Cerebellar nuclear complex (tissue), 1 donor: ENCODE measurements around the gene RNF150.
"Not testable (repeated sequence)": the region's sequence is repeated elsewhere in the genome, so short reads cannot be mapped to it uniquely, and the experiment has no call there.

Experiments
- DNase-seq, 2 experiments: peaks; one replicate each; lab custom pipeline; 2025; lab: John Stamatoyannopoulos, UW

RNF150 gene

GRCh38 chr4:141075553-141075952 is 57.7 kb downstream of the RNF150 start:
- DNase-seq, result no peak

- no peak for DNase-seq
Measured at GRCh38 chr4:141074098-141074878, 59.0 kb downstream of the RNF150 start.

- no peak for DNase-seq
Measured at GRCh38 chr4:141066690-141067089, 66.6 kb downstream of the RNF150 start.

- no peak for DNase-seq
Measured at GRCh38 chr4:141065872-141066271, 67.4 kb downstream of the RNF150 start.

GRCh38 chr4:141062651-141063050 is 70.6 kb downstream of the RNF150 start:
- no peak for DNase-seq

- no peak for DNase-seq
Measured at GRCh38 chr4:141058591-141059512, 74.4 kb downstream of the RNF150 start.

- no peak for DNase-seq
Measured at GRCh38 chr4:141057582-141057981, 75.7 kb downstream of the RNF150 start.

GRCh38 chr4:141056473-141056872 is 76.8 kb downstream of the RNF150 start:
- no peak for DNase-seq

- no peak for DNase-seq
Measured at GRCh38 chr4:141054446-141054845, 78.8 kb downstream of the RNF150 start.

GRCh38 chr4:141050999-141051398 is 82.3 kb downstream of the RNF150 start:
- DNase-seq, result not testable (repeated sequence)

- DNase-seq, result no peak
Measured at GRCh38 chr4:141047228-141047884, 85.9 kb downstream of the RNF150 start.

GRCh38 chr4:141046255-141046654 is 87.0 kb downstream of the RNF150 start:
- no peak for DNase-seq

- DNase-seq, result no peak
Measured at GRCh38 chr4:141045848-141046247, 87.4 kb downstream of the RNF150 start.

GRCh38 chr4:141041021-141041476 is 92.2 kb downstream of the RNF150 start:
- DNase-seq, result no peak

GRCh38 chr4:141039156-141039555 is 94.1 kb downstream of the RNF150 start:
- DNase-seq, result no peak

GRCh38 chr4:141038428-141038827 is 94.8 kb downstream of the RNF150 start:
- DNase-seq, result no peak

GRCh38 chr4:141037446-141037845 is 95.8 kb downstream of the RNF150 start:
- no peak for DNase-seq

GRCh38 chr4:141036786-141037185 is 96.5 kb downstream of the RNF150 start:
- DNase-seq, result no peak

- no peak for DNase-seq
Measured at GRCh38 chr4:141035920-141036319, 97.3 kb downstream of the RNF150 start.

GRCh38 chr4:141028024-141028529 is 105.2 kb downstream of the RNF150 start:
- no peak for DNase-seq

- no peak for DNase-seq
Measured at GRCh38 chr4:141027421-141027820, 105.8 kb downstream of the RNF150 start.

GRCh38 chr4:141026900-141027299 is 106.4 kb downstream of the RNF150 start:
- DNase-seq, result no peak
